ENCODE data around the gene MYCBPAP. TPM values are rescaled to one million over a fixed set of nuclear protein-coding genes. Genes with fewer than 3 reads are reported as not detected.

Gene MYCBPAP
- total RNA-seq, 2 donors from 2014 or later: 0.16 to 0.19 TPM

DNA sequence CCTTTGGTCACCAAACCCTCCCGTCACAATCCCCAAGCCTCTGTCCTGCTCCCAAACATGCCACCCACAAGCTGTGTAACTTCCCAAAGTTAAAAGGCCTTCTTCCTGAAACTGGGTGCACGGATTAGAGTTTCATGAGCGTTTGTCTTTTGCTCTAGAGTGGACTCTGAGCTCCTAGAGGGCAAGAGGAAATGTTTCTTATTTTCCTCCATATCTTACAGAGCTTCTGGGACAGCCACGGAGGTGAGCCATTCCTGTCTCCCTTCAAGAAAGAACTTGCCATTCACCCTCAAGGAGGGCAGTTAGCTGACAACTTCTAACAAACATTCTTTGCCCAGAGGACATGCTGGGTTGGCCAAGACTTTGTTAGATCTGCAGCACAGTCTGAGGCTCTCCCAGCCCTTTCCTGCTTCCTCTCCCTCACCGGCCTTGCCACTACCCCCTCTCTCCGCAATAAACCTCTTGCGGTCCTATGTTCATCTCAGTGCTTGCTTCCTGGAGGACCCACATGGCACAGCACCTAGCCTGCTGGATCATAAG lies 2.6 kb upstream of the MYCBPAP start:
- Histone ChIP-seq H3K27me3 (no peaks in the 10 kb centered on the region), H3K4me1 (peaks cover 0 to 8% of the 10 kb centered on the region in 2 donors), H3K9me3 (no peaks in the 10 kb centered on the region), H3K27ac (no peak overlapping the region), H3K4me3 (no peak overlapping the region), H3K36me3 (no peaks in the 10 kb centered on the region)
- no peak for TF ChIP-seq CTCF (IDR thresholded peaks at IDR 0.05)
- DNase-seq (ENCODE audit: low spot score): no peak

DNA sequence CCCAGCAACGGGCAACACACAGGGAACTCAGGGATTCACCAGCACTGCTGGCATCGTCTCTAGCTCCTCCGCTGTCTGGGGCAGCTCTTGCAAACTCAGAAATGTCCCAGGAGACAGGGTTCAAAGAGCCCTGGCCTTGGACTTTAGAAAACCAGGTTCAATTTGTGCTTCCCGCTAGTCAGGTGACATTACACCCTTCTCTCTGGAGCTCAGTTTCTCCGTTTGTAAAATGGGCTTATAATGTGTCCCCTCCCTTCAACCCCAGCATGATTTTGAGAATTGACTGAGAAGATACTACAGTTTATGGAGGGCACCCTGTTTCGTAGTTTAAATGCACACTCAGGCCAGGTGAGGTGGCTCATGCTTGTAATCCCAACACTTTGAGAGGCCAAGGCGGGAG lies 1.9 kb upstream of the MYCBPAP start:
- H3K27ac ChIP-seq: no peak overlapping the region
- DNase-seq (ENCODE audit: low spot score): no peak
- no peak for TF ChIP-seq CTCF (IDR thresholded peaks at IDR 0.05)
- H3K27me3 ChIP-seq: no peaks in the 10 kb centered on the region
- H3K4me1 ChIP-seq: peaks cover 0 to 12% of the 10 kb centered on the region in 2 donors
- H3K9me3 ChIP-seq: no peaks in the 10 kb centered on the region
- H3K4me3 ChIP-seq: no peak overlapping the region
- H3K36me3 ChIP-seq: no peaks in the 10 kb centered on the region

- H3K27me3 ChIP-seq: no peaks in the 10 kb centered on the region
- no peaks in the 10 kb centered on the region for H3K9me3 ChIP-seq
- DNase-seq (ENCODE audit: low spot score): no peak
- TF ChIP-seq CTCF (IDR thresholded peaks at IDR 0.05): no peak
- H3K4me3 ChIP-seq: peak overlapping the region; percentile 54 to 71
- H3K27ac ChIP-seq: peak overlapping the region; percentile 81 to 86
- H3K4me1 ChIP-seq: peaks cover 0 to 16% of the 10 kb centered on the region in 2 donors
- no peaks in the 10 kb centered on the region for H3K36me3 ChIP-seq
Observed at GRCh38 chr17:50508573-50509460, 578 bp downstream of the MYCBPAP start.

- Histone ChIP-seq H3K4me1 (peaks cover 0 to 30% of the 10 kb centered on the region in 2 donors), H3K4me3 (no peak overlapping the region), H3K36me3 (no peaks in the 10 kb centered on the region), H3K27ac (peak overlapping the region in 1 of 2 donors; percentile 17), H3K9me3 (no peaks in the 10 kb centered on the region), H3K27me3 (no peaks in the 10 kb centered on the region)
- TF ChIP-seq CTCF (IDR thresholded peaks at IDR 0.05): no peak
- DNase-seq (ENCODE audit: low spot score): no peak
Observed at GRCh38 chr17:50511058-50511457, 2.8 kb downstream of the MYCBPAP start.

- no peak overlapping the region for H3K27ac ChIP-seq
- H3K9me3 ChIP-seq: no peaks in the 10 kb centered on the region
- peaks cover 0 to 30% of the 10 kb centered on the region in 2 donors for H3K4me1 ChIP-seq
- no peaks in the 10 kb centered on the region for H3K36me3 ChIP-seq
- no peaks in the 10 kb centered on the region for H3K27me3 ChIP-seq
- TF ChIP-seq CTCF (IDR thresholded peaks at IDR 0.05): no peak
- no peak overlapping the region for H3K4me3 ChIP-seq
- DNase-seq (ENCODE audit: low spot score): no peak
Observed at GRCh38 chr17:50513495-50513894, 5.3 kb downstream of the MYCBPAP start.
